Trophoblast cell (in vitro differentiated cells and primary cell): Measurements from ENCODE around the gene LOXL1.

Experiments used
- DNase-seq, 2 donors: peaks; one replicate each; pipeline ENCODE4 v3.0.0-alpha.2; 2016
- H2AFZ ChIP-seq: 2 replicates; pipeline ENCODE4 v1.6.1; 2013; ENCODE audit warnings: low read length, moderate library complexity, mild to moderate bottlenecking; ENCODE audit not compliant: insufficient read depth, poor library complexity
- H2AK5ac ChIP-seq: 2 replicates; pipeline ENCODE4 v1.6.1; 2013; ENCODE audit warnings: mild to moderate bottlenecking, low read length
- H2BK120ac ChIP-seq: 2 replicates; pipeline ENCODE4 v1.6.1; 2013; ENCODE audit warnings: low read length, mild to moderate bottlenecking, moderate library complexity; ENCODE audit not compliant: insufficient read depth, poor library complexity
- H2BK12ac ChIP-seq: 2 replicates; pipeline ENCODE4 v1.6.1; 2013; ENCODE audit warnings: mild to moderate bottlenecking, low read length, moderate library complexity
- H2BK5ac ChIP-seq: 2 replicates; pipeline ENCODE4 v1.6.1; 2013; ENCODE audit warnings: low read length, low read depth, moderate library complexity, mild to moderate bottlenecking; ENCODE audit not compliant: poor library complexity
- H3K14ac ChIP-seq: 2 replicates; pipeline ENCODE4 v1.6.1; 2013; ENCODE audit warnings: mild to moderate bottlenecking, low read length
- H3K18ac ChIP-seq: 2 replicates; pipeline ENCODE4 v1.6.1; 2013; ENCODE audit warnings: mild to moderate bottlenecking, low read length
- H3K23ac ChIP-seq: 2 replicates; pipeline ENCODE4 v1.6.1; 2013; ENCODE audit warnings: low read length
- H3K27ac ChIP-seq: 2 replicates; pipeline ENCODE4 v1.5.1; 2013; ENCODE audit warnings: low read depth, mild to moderate bottlenecking, inconsistent platforms, low read length, moderate library complexity
- H3K27me3 ChIP-seq: 2 replicates; pipeline ENCODE4 v1.6.1; 2013; ENCODE audit warnings: inconsistent platforms, mild to moderate bottlenecking, low read length, moderate library complexity; ENCODE audit not compliant: insufficient read depth
- H3K36me3 ChIP-seq, 2 experiments: 1 replicate in 1 of 2; 2 replicates in 1 of 2; pipeline ENCODE4 v1.6.1; 2013; ENCODE audit warnings: low read length in 2 of 2, mild to moderate bottlenecking in 2 of 2, moderate library complexity in 1 of 2; ENCODE audit not compliant: insufficient read depth in 2 of 2, control insufficient read depth in 1 of 2
- H3K4ac ChIP-seq: 2 replicates; pipeline ENCODE4 v1.6.1; 2013; ENCODE audit warnings: low read depth, mild to moderate bottlenecking, low read length, moderate library complexity
- H3K4me1 ChIP-seq, 2 experiments: 1 replicate in 1 of 2; 2 replicates in 1 of 2; pipeline ENCODE4 v1.6.1; 2013; ENCODE audit warnings: low read length in 2 of 2, mild to moderate bottlenecking in 2 of 2, moderate library complexity in 1 of 2; ENCODE audit not compliant: insufficient read depth in 2 of 2, control insufficient read depth in 1 of 2
- H3K4me2 ChIP-seq: 2 replicates; pipeline ENCODE4 v1.6.1; 2013; ENCODE audit warnings: inconsistent platforms, mild to moderate bottlenecking, low read length, moderate library complexity
- H3K4me3 ChIP-seq: 2 replicates; pipeline ENCODE4 v1.5.1; 2013; ENCODE audit warnings: mild to moderate bottlenecking, low read depth, low read length, inconsistent platforms
- H3K79me1 ChIP-seq: one replicate; pipeline ENCODE4 v1.6.1; 2013; ENCODE audit warnings: low read length
- H3K79me2 ChIP-seq: 2 replicates; pipeline ENCODE4 v1.6.1; 2013; ENCODE audit warnings: low read length, mild to moderate bottlenecking; ENCODE audit not compliant: control insufficient read depth, insufficient read depth, poor library complexity
- H3K9ac ChIP-seq: 2 replicates; pipeline ENCODE4 v1.6.1; 2013; ENCODE audit warnings: mild to moderate bottlenecking, low read length
- H3K9me3 ChIP-seq: 2 replicates; pipeline ENCODE4 v1.6.1; 2013; ENCODE audit warnings: low read depth, mild to moderate bottlenecking, control low read depth, inconsistent platforms, low read length; ENCODE audit not compliant: insufficient read depth
- H4K12ac ChIP-seq: 2 replicates; pipeline ENCODE4 v1.6.1; 2013; ENCODE audit warnings: low read depth, mild to moderate bottlenecking, low read length, moderate library complexity
- H4K8ac ChIP-seq: 2 replicates; pipeline ENCODE4 v1.6.1; 2013; ENCODE audit warnings: low read depth, mild to moderate bottlenecking, low read length, moderate library complexity
- H4K91ac ChIP-seq: one replicate; pipeline ENCODE4 v1.6.1; 2013; ENCODE audit warnings: low read depth, mild to moderate bottlenecking, low read length, moderate library complexity
- WGBS: extraction: QIAGEN DNeasy Blood & Tissue Kit; methylation state at CpG from one replicate; pipeline ENCODE4 v1.1.7; 2013; ENCODE audit warnings: missing lambda C conversion rate; ENCODE audit not compliant: insufficient read length, insufficient coverage; ENCODE audit errors: extremely low coverage; 5-methylcytosine and 5-hydroxymethylcytosine counted together

LOXL1 gene

GRCh38 chr15:73984208-73984979 lies 58.1 kb downstream of the LOXL1 start:
- Histone ChIP-seq H3K27ac (no peak overlapping the region), H3K9me3 (no peaks in the 10 kb centered on the region), H3K36me3 (peaks cover 0 to 4% of the 10 kb centered on the region in 2 experiments)

GRCh38 chr15:73985101-73985873 lies 59.0 kb downstream of the LOXL1 start:
- H3K79me2 ChIP-seq, result no peaks in the 10 kb centered on the region
- H3K23ac ChIP-seq, result no peak overlapping the region
- H2BK12ac ChIP-seq, result no peak overlapping the region
- H3K4me3 ChIP-seq, result no peak overlapping the region
- no peak overlapping the region for H2AK5ac ChIP-seq
- H4K12ac ChIP-seq, result no peak overlapping the region
- H4K91ac ChIP-seq, result no peak overlapping the region
- no peak overlapping the region for H3K27ac ChIP-seq
- H2BK5ac ChIP-seq, result no peak overlapping the region
- DNase-seq, result no peak
- H3K79me1 ChIP-seq, result no peaks in the 10 kb centered on the region
- no peak overlapping the region for H3K14ac ChIP-seq
- no peak overlapping the region for H2AFZ ChIP-seq
- no peak overlapping the region for H4K8ac ChIP-seq
- H3K18ac ChIP-seq, result no peak overlapping the region
- H3K9ac ChIP-seq, result no peak overlapping the region
- peaks cover 0 to 4% of the 10 kb centered on the region in 2 experiments for H3K36me3 ChIP-seq
- no peak overlapping the region for H3K4ac ChIP-seq
- no peak overlapping the region for H3K4me2 ChIP-seq
- H3K9me3 ChIP-seq, result no peaks in the 10 kb centered on the region
- no peak overlapping the region for H2BK120ac ChIP-seq
- H3K4me1 ChIP-seq, result no peaks in the 10 kb centered on the region
- H3K27me3 ChIP-seq, result no peaks in the 10 kb centered on the region
- WGBS, result no CpG with 5 or more reads among the region's 13 CpGs

More at GRCh38 chr15:73984208-73984979, 58.1 kb downstream of the LOXL1 start:
- H3K23ac ChIP-seq, result no peak overlapping the region
- no peak overlapping the region for H4K91ac ChIP-seq
- no peak overlapping the region for H3K14ac ChIP-seq
- H2BK12ac ChIP-seq, result no peak overlapping the region
- H3K4ac ChIP-seq, result no peak overlapping the region
- no CpG with 5 or more reads among the region's 13 CpGs for WGBS
- no peaks in the 10 kb centered on the region for H3K79me1 ChIP-seq
- no peak overlapping the region for H2BK120ac ChIP-seq
- H4K8ac ChIP-seq, result no peak overlapping the region
- no peak overlapping the region for H2BK5ac ChIP-seq
- H3K9ac ChIP-seq, result no peak overlapping the region
- no peak overlapping the region for H4K12ac ChIP-seq
- no peak overlapping the region for H3K18ac ChIP-seq
- no peak overlapping the region for H2AK5ac ChIP-seq
- H3K4me1 ChIP-seq, result no peaks in the 10 kb centered on the region
- DNase-seq, result no peak
- H2AFZ ChIP-seq, result peak overlapping the region; percentile 52
- peak overlapping the region; percentile 23 for H3K4me3 ChIP-seq
- H3K4me2 ChIP-seq, result no peak overlapping the region
- no peaks in the 10 kb centered on the region for H3K27me3 ChIP-seq
- H3K79me2 ChIP-seq, result no peaks in the 10 kb centered on the region

- H3K4ac ChIP-seq, result no peak overlapping the region
- H3K23ac ChIP-seq, result no peak overlapping the region
- H3K4me2 ChIP-seq, result no peak overlapping the region
- no peak overlapping the region for H3K14ac ChIP-seq
- H3K36me3 ChIP-seq, result peaks cover 0 to 4% of the 10 kb centered on the region in 2 experiments
- H2AFZ ChIP-seq, result no peak overlapping the region
- no peaks in the 10 kb centered on the region for H3K27me3 ChIP-seq
- H3K9me3 ChIP-seq, result no peaks in the 10 kb centered on the region
- H3K79me2 ChIP-seq, result no peaks in the 10 kb centered on the region
- H3K9ac ChIP-seq, result no peak overlapping the region
- no peak overlapping the region for H4K12ac ChIP-seq
- no peak overlapping the region for H3K27ac ChIP-seq
- no peak overlapping the region for H2BK12ac ChIP-seq
- DNase-seq, result no peak
- H4K91ac ChIP-seq, result no peak overlapping the region
- H3K79me1 ChIP-seq, result no peaks in the 10 kb centered on the region
- H4K8ac ChIP-seq, result no peak overlapping the region
- no peak overlapping the region for H3K4me3 ChIP-seq
- no CpG with 5 or more reads among the region's 7 CpGs for WGBS
- H3K4me1 ChIP-seq, result peaks cover under 1 to 2% of the 10 kb centered on the region in 2 experiments
- H2AK5ac ChIP-seq, result no peak overlapping the region
- H3K18ac ChIP-seq, result no peak overlapping the region
- H2BK120ac ChIP-seq, result no peak overlapping the region
- no peak overlapping the region for H2BK5ac ChIP-seq
Measured at GRCh38 chr15:73986055-73986775, 60.0 kb downstream of the LOXL1 start.

GRCh38 chr15:73986776-73987056 lies 60.5 kb downstream of the LOXL1 start:
- WGBS, result no CpG with 5 or more reads among the region's 1 CpG
- DNase-seq, result no peak
- no peak overlapping the region for H3K27ac ChIP-seq
- H2BK120ac ChIP-seq, result no peak overlapping the region
- H3K23ac ChIP-seq, result no peak overlapping the region
- no peaks in the 10 kb centered on the region for H3K79me2 ChIP-seq
- no peaks in the 10 kb centered on the region for H3K9me3 ChIP-seq
- no peak overlapping the region for H4K91ac ChIP-seq
- H3K14ac ChIP-seq, result no peak overlapping the region
- peak overlapping the region; percentile 41 for H3K4me3 ChIP-seq
- no peak overlapping the region for H3K4ac ChIP-seq
- H3K27me3 ChIP-seq, result no peaks in the 10 kb centered on the region
- H4K8ac ChIP-seq, result no peak overlapping the region
- H2BK5ac ChIP-seq, result no peak overlapping the region
- no peak overlapping the region for H3K4me2 ChIP-seq
- no peak overlapping the region for H4K12ac ChIP-seq
- H2BK12ac ChIP-seq, result no peak overlapping the region
- peak overlapping the region; percentile 45 for H3K9ac ChIP-seq
- H3K4me1 ChIP-seq, result peaks cover 6 to 7% of the 10 kb centered on the region in 2 experiments
- peaks cover 0 to 4% of the 10 kb centered on the region in 2 experiments for H3K36me3 ChIP-seq
- no peak overlapping the region for H3K18ac ChIP-seq
- no peak overlapping the region for H2AFZ ChIP-seq
- no peaks in the 10 kb centered on the region for H3K79me1 ChIP-seq
- H2AK5ac ChIP-seq, result no peak overlapping the region
